Measurements from ENCODE around the gene EPAS1.

DNA sequence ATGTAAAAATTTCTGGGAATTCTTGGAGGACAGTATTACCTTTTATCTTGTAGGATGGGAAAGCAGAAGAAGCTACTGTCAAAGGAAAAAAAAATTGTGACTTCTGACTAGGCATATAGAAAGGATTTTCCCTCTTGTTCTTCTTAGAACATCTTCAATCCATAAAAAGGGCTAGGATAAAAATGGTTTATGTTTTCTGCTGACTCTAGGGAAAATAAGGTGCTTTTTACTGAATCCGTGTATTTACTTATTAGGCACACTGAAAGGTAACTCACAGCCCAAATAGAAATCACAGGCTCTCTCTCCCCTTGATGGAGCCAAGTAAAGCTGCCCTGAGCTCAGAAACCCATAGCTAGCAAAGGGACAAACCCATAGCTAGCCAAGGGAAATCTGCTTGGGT lies 74.6 kb downstream of the EPAS1 start:
- no peak for TF ChIP-seq RFX5 (IDR thresholded peaks at IDR 0.05; ENCODE audit: low read length)
- TF ChIP-seq, protein P1, sequence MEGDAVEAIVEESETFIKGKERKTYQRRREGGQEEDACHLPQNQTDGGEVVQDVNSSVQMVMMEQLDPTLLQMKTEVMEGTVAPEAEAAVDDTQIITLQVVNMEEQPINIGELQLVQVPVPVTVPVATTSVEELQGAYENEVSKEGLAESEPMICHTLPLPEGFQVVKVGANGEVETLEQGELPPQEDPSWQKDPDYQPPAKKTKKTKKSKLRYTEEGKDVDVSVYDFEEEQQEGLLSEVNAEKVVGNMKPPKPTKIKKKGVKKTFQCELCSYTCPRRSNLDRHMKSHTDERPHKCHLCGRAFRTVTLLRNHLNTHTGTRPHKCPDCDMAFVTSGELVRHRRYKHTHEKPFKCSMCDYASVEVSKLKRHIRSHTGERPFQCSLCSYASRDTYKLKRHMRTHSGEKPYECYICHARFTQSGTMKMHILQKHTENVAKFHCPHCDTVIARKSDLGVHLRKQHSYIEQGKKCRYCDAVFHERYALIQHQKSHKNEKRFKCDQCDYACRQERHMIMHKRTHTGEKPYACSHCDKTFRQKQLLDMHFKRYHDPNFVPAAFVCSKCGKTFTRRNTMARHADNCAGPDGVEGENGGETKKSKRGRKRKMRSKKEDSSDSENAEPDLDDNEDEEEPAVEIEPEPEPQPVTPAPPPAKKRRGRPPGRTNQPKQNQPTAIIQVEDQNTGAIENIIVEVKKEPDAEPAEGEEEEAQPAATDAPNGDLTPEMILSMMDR (IDR thresholded peaks at IDR 0.05) = no peak
- no peak for TF ChIP-seq TAF1 (IDR thresholded peaks at IDR 0.05; ENCODE audit: borderline replicate concordance, low read depth, low read length)
- TF ChIP-seq SMC3 (IDR thresholded peaks at IDR 0.05; ENCODE audit: low read depth, low read length) = no peak
- no peak for TF ChIP-seq RAD21 (IDR thresholded peaks at IDR 0.05; ENCODE audit: low read length)
- no peak for TF ChIP-seq EZH2phosphoT487 (IDR thresholded peaks at IDR 0.05; ENCODE audit: borderline replicate concordance, low read depth)
- TF ChIP-seq SIN3A (IDR thresholded peaks at IDR 0.05; ENCODE audit: borderline replicate concordance, low read depth, low read length) = no peak
- no peak for TF ChIP-seq YY1 (IDR thresholded peaks at IDR 0.05; ENCODE audit: low read depth)
- TF ChIP-seq POLR2AphosphoS5 (IDR thresholded peaks at IDR 0.05; ENCODE audit: low read depth, low read length) = no peak
